WTC11 (cell line): ENCODE data around the gene HOXB3. TPM values are rescaled to one million over a fixed set of nuclear protein-coding genes. Genes with fewer than 3 reads are reported as not detected.

Source experiments
- ATAC-seq: fragments of 200-7000 bp; cut with Tn5 transposase; 2 replicates; pipeline ENCODE4 v1.10.0; 2021; ENCODE audit warnings: mild to moderate bottlenecking, moderate library complexity
- CTCF ChIA-PET: fragments of 300-600 bp; sonication (Branson Sonifier 250); formaldehyde crosslinking; loops from one replicate; lab custom pipeline; 2021; ENCODE audit warnings: antibody characterized with exemption; lab: Charles Lee
- POLR2A ChIA-PET: fragments of 350-600 bp; sonication (Branson Sonifier 250); formaldehyde crosslinking; loops from one replicate; lab custom pipeline; 2021; ENCODE audit warnings: antibody characterized with exemption; lab: Charles Lee
- DNase-seq: peaks from one replicate; pipeline ENCODE4 v3.0.0; 2021; ENCODE audit warnings: low spot score
- H3K27ac Mint-ChIP-seq: 2 replicates; pipeline ENCODE4 v1.8.0; 2021; ENCODE audit warnings: mixed read lengths
- H3K27me3 Mint-ChIP-seq: 2 replicates; pipeline ENCODE4 v1.8.0; 2021; ENCODE audit warnings: low read depth, mild to moderate bottlenecking, moderate library complexity, mixed read lengths
- H3K36me3 Mint-ChIP-seq: 2 replicates; pipeline ENCODE4 v1.8.0; 2021; ENCODE audit warnings: mixed read lengths
- H3K4me1 Mint-ChIP-seq: 2 replicates; pipeline ENCODE4 v1.8.0; 2022; ENCODE audit warnings: mixed read lengths
- H3K4me3 Mint-ChIP-seq: 2 replicates; pipeline ENCODE4 v1.8.0; 2021; ENCODE audit warnings: mild to moderate bottlenecking, moderate library complexity, mixed read lengths
- H3K9me3 Mint-ChIP-seq: 2 replicates; pipeline ENCODE4 v1.8.0; 2021; ENCODE audit warnings: mixed read lengths
- ATF2 ChIP-seq: sonication (generic); formaldehyde crosslinking; IDR thresholded peaks from 2 replicates; pipeline ENCODE4 v1.8.1; 2022; ENCODE audit warnings: low read depth, missing genetic modification reagents, borderline replicate concordance
- E2F4 ChIP-seq: sonication (generic); formaldehyde crosslinking; IDR thresholded peaks from 2 replicates; pipeline ENCODE4 v1.8.1; 2022; ENCODE audit warnings: low read depth, mild to moderate bottlenecking, moderate library complexity, missing genetic modification reagents, borderline replicate concordance
- E2F5 ChIP-seq: sonication (generic); formaldehyde crosslinking; IDR thresholded peaks from 2 replicates; pipeline ENCODE4 v1.8.1; 2022; ENCODE audit warnings: mild to moderate bottlenecking, moderate library complexity, missing genetic modification reagents
- FOXJ3 ChIP-seq: sonication (generic); formaldehyde crosslinking; IDR thresholded peaks from 2 replicates; pipeline ENCODE4 v1.9.0; 2021; ENCODE audit warnings: missing genetic modification reagents, mild to moderate bottlenecking, borderline replicate concordance
- PRRX2 ChIP-seq: fragments of 250-450 bp; sonication (Bioruptor Pico); IDR thresholded peaks from 2 replicates; pipeline ENCODE4 v1.8.0; 2021; ENCODE audit warnings: mild to moderate bottlenecking
- RORB ChIP-seq: fragments of 250-450 bp; sonication (Bioruptor Pico); IDR thresholded peaks from 2 replicates; pipeline ENCODE4 v1.9.0; 2021; ENCODE audit warnings: mild to moderate bottlenecking
- STAT6 ChIP-seq: sonication (generic); formaldehyde crosslinking; conservative IDR thresholded peaks from 2 replicates; pipeline ENCODE4 v1.8.1; 2023; ENCODE audit warnings: mild to moderate bottlenecking, low read depth, missing genetic modification reagents, moderate library complexity
- TEAD4 ChIP-seq: sonication (generic); formaldehyde crosslinking; IDR thresholded peaks from 2 replicates; pipeline ENCODE4 v1.8.0; 2022; ENCODE audit warnings: mild to moderate bottlenecking, missing genetic modification reagents
- TP53 ChIP-seq: sonication (generic); formaldehyde crosslinking; IDR thresholded peaks from 2 replicates; pipeline ENCODE4 v1.8.1; 2023; ENCODE audit warnings: mild to moderate bottlenecking, missing genetic modification reagents
- USF1 ChIP-seq: sonication (generic); formaldehyde crosslinking; IDR thresholded peaks from 2 replicates; pipeline ENCODE4 v1.8.0; 2022; ENCODE audit warnings: mild to moderate bottlenecking, missing genetic modification reagents
- USF2 ChIP-seq: sonication (generic); formaldehyde crosslinking; IDR thresholded peaks from 2 replicates; pipeline ENCODE4 v1.8.1; 2023; ENCODE audit warnings: mild to moderate bottlenecking, missing genetic modification reagents, moderate library complexity
- ZNF232 ChIP-seq: sonication (generic); formaldehyde crosslinking; IDR thresholded peaks from 2 replicates; pipeline ENCODE4 v1.8.0; 2022; ENCODE audit warnings: mild to moderate bottlenecking, missing genetic modification reagents
- ZNF416 ChIP-seq: fragments of 250-450 bp; sonication (Bioruptor Pico); IDR thresholded peaks from 2 replicates; pipeline ENCODE4 v1.9.0; 2021; ENCODE audit warnings: mild to moderate bottlenecking, inconsistent platforms
- ZNF425 ChIP-seq: fragments of 250-450 bp; sonication (Bioruptor Pico); conservative IDR thresholded peaks from 2 replicates; pipeline ENCODE4 v1.9.0; 2021; ENCODE audit warnings: mild to moderate bottlenecking
- ZSCAN18 ChIP-seq: fragments of 250-450 bp; sonication (Bioruptor Pico); IDR thresholded peaks from 2 replicates; pipeline ENCODE4 v2.1.2; 2022; ENCODE audit warnings: mild to moderate bottlenecking, moderate library complexity
- total RNA-seq: library from RNA; stranded (reverse); gene quantifications from 3 replicates; pipeline ENCODE4 v1.2.3, GENCODE V29; 2021

HOXB3 gene
- total RNA-seq, 1 experiment from 2014 or later, result 0.09 TPM

- no peaks in the 10 kb centered on the region for H3K36me3 Mint-ChIP-seq
- ChIA-PET POLR2A (no interaction called here), CTCF (interaction anchor here (0.9 to 2.3 kb wide), 5 partner anchors 43 to 212 kb away, joined by 3 to 8 read pairs (median 4); no protein-coding TSS in a partner anchor)
- H3K27me3 Mint-ChIP-seq, result peaks cover 99% of the 10 kb centered on the region; the same call in 1 of the 2 replicates
- DNase-seq, result no peak
- H3K9me3 Mint-ChIP-seq, result no peaks in the 10 kb centered on the region
- ATAC-seq, result no peak
- TF ChIP-seq TEAD4, result no peak
- no peak for TF ChIP-seq FOXJ3 (CRISPR knock-in tag)
- TF ChIP-seq STAT6 (CRISPR knock-in tag), result no peak
- no peak for TF ChIP-seq ZSCAN18 (CRISPR knock-in tag)
- TF ChIP-seq ZNF425 (CRISPR knock-in tag), result no peak
- no peak for TF ChIP-seq E2F5 (CRISPR knock-in tag)
- TF ChIP-seq TP53 (CRISPR knock-in tag), result no peak
- TF ChIP-seq RORB (CRISPR knock-in tag), result no peak
- no peak for TF ChIP-seq E2F4
- no peak for TF ChIP-seq ATF2 (CRISPR knock-in tag)
- TF ChIP-seq USF1 (CRISPR knock-in tag), result peak; percentile 66; the same call in 1 of the 2 replicates
- TF ChIP-seq ZNF416 (CRISPR knock-in tag), result no peak
- no peak for TF ChIP-seq PRRX2 (CRISPR knock-in tag)
- TF ChIP-seq USF2 (CRISPR knock-in tag), result peak; percentile 77
- TF ChIP-seq ZNF232, result no peak
- H3K4me1 Mint-ChIP-seq, result peaks cover 70% of the 10 kb centered on the region
- H3K4me3 Mint-ChIP-seq, result peak overlapping the region; percentile 41
- no peak overlapping the region for H3K27ac Mint-ChIP-seq
Observed at GRCh38 chr17:48547808-48548522, 42.1 kb downstream of the HOXB3 start.
